Stimulated activated memory B cell treated with anti-CD40 and anti-IgM and Interleukin-4, amounts not matched to agents 10 μg/mL and 1 μg/mL and 100 μg/mL, for 72 hours (primary cell): ENCODE results near the gene CCDC71L.

ENCODE experiments used
- ATAC-seq: fragments of 150-1000 bp; cut with Tn5 transposase; 2 replicates; pipeline ENCODE4 v1.10.0; 2021
- H3K27ac Mint-ChIP-seq: one replicate; pipeline ENCODE4 v1.8.0; 2022; ENCODE audit warnings: mild to moderate bottlenecking, mixed read lengths
- H3K27me3 Mint-ChIP-seq: one replicate; pipeline ENCODE4 v1.8.0; 2022; ENCODE audit warnings: mixed read lengths
- H3K36me3 Mint-ChIP-seq: one replicate; pipeline ENCODE4 v1.8.0; 2022; ENCODE audit warnings: mixed read lengths
- H3K4me1 Mint-ChIP-seq: one replicate; pipeline ENCODE4 v1.8.0; 2022; ENCODE audit warnings: mixed read lengths
- H3K4me3 Mint-ChIP-seq: one replicate; pipeline ENCODE4 v1.8.0; 2022; ENCODE audit warnings: mild to moderate bottlenecking, moderate library complexity, mixed read lengths
- H3K9me3 Mint-ChIP-seq: one replicate; pipeline ENCODE4 v1.8.0; 2022; ENCODE audit warnings: mixed read lengths

Gene CCDC71L

GRCh38 chr7:106643216-106644000 is 17.6 kb downstream of the CCDC71L start:
- Mint-ChIP-seq H3K27me3 (no peaks in the 10 kb centered on the region), H3K27ac (no peak overlapping the region), H3K4me1 (peaks cover 18% of the 10 kb centered on the region), H3K9me3 (no peaks in the 10 kb centered on the region), H3K4me3 (no peak overlapping the region), H3K36me3 (no peaks in the 10 kb centered on the region)
- ATAC-seq: no peak

GRCh38 chr7:106641416-106641815 is 19.5 kb downstream of the CCDC71L start:
- peaks cover 18% of the 10 kb centered on the region for H3K4me1 Mint-ChIP-seq
- no peak for ATAC-seq
- H3K4me3 Mint-ChIP-seq: no peak overlapping the region
- no peaks in the 10 kb centered on the region for H3K36me3 Mint-ChIP-seq
- no peak overlapping the region for H3K27ac Mint-ChIP-seq
- no peaks in the 10 kb centered on the region for H3K27me3 Mint-ChIP-seq
- no peaks in the 10 kb centered on the region for H3K9me3 Mint-ChIP-seq

GRCh38 chr7:106640368-106641141 is 20.4 kb downstream of the CCDC71L start:
- Mint-ChIP-seq H3K27me3 (no peaks in the 10 kb centered on the region), H3K9me3 (no peaks in the 10 kb centered on the region), H3K36me3 (no peaks in the 10 kb centered on the region), H3K27ac (peak overlapping the region; percentile 48), H3K4me3 (no peak overlapping the region), H3K4me1 (peaks cover 18% of the 10 kb centered on the region)
- ATAC-seq: no peak

GRCh38 chr7:106639476-106640334 is 21.3 kb downstream of the CCDC71L start:
- no peaks in the 10 kb centered on the region for H3K27me3 Mint-ChIP-seq
- no peaks in the 10 kb centered on the region for H3K36me3 Mint-ChIP-seq
- no peaks in the 10 kb centered on the region for H3K9me3 Mint-ChIP-seq
- peaks cover 18% of the 10 kb centered on the region for H3K4me1 Mint-ChIP-seq
- ATAC-seq: no peak
- peak overlapping the region; percentile 48 for H3K27ac Mint-ChIP-seq
- no peak overlapping the region for H3K4me3 Mint-ChIP-seq

- peaks cover 15% of the 10 kb centered on the region for H3K4me1 Mint-ChIP-seq
Observed at GRCh38 chr7:106635411-106635810, 25.5 kb downstream of the CCDC71L start.

GRCh38 chr7:106634958-106635357 is 26.0 kb downstream of the CCDC71L start:
- ATAC-seq: no peak
- H3K4me1 Mint-ChIP-seq: peaks cover 11% of the 10 kb centered on the region
- no peak overlapping the region for H3K27ac Mint-ChIP-seq

More at GRCh38 chr7:106635411-106635810, 25.5 kb downstream of the CCDC71L start:
- Mint-ChIP-seq H3K9me3 (no peaks in the 10 kb centered on the region), H3K36me3 (no peaks in the 10 kb centered on the region), H3K4me3 (no peak overlapping the region), H3K27me3 (no peaks in the 10 kb centered on the region), H3K27ac (no peak overlapping the region)
- no peak for ATAC-seq

GRCh38 chr7:106630648-106631047 is 30.3 kb downstream of the CCDC71L start:
- H3K27me3 Mint-ChIP-seq: no peaks in the 10 kb centered on the region
- H3K36me3 Mint-ChIP-seq: no peaks in the 10 kb centered on the region
- H3K27ac Mint-ChIP-seq: no peak overlapping the region
- ATAC-seq: no peak
- no peak overlapping the region for H3K4me3 Mint-ChIP-seq
- no peaks in the 10 kb centered on the region for H3K4me1 Mint-ChIP-seq
- H3K9me3 Mint-ChIP-seq: no peaks in the 10 kb centered on the region

More at GRCh38 chr7:106634958-106635357, 26.0 kb downstream of the CCDC71L start:
- no peaks in the 10 kb centered on the region for H3K36me3 Mint-ChIP-seq
- no peak overlapping the region for H3K4me3 Mint-ChIP-seq
- H3K9me3 Mint-ChIP-seq: no peaks in the 10 kb centered on the region
- H3K27me3 Mint-ChIP-seq: no peaks in the 10 kb centered on the region

GRCh38 chr7:106629516-106629915 is 31.4 kb downstream of the CCDC71L start:
- no peak for ATAC-seq
- H3K36me3 Mint-ChIP-seq: no peaks in the 10 kb centered on the region
- H3K27ac Mint-ChIP-seq: no peak overlapping the region
- H3K9me3 Mint-ChIP-seq: no peaks in the 10 kb centered on the region
- H3K4me3 Mint-ChIP-seq: no peak overlapping the region
- no peaks in the 10 kb centered on the region for H3K4me1 Mint-ChIP-seq
- no peaks in the 10 kb centered on the region for H3K27me3 Mint-ChIP-seq

- ATAC-seq: no peak
- Mint-ChIP-seq H3K9me3 (peaks cover 6% of the 10 kb centered on the region), H3K4me1 (no peaks in the 10 kb centered on the region), H3K4me3 (no peak overlapping the region), H3K27ac (no peak overlapping the region), H3K27me3 (no peaks in the 10 kb centered on the region), H3K36me3 (no peaks in the 10 kb centered on the region)
Observed at GRCh38 chr7:106626376-106627164, 34.4 kb downstream of the CCDC71L start.

- Mint-ChIP-seq H3K4me3 (no peak overlapping the region), H3K4me1 (no peaks in the 10 kb centered on the region), H3K9me3 (peaks cover 6% of the 10 kb centered on the region), H3K27me3 (no peaks in the 10 kb centered on the region), H3K36me3 (no peaks in the 10 kb centered on the region), H3K27ac (no peak overlapping the region)
- no peak for ATAC-seq
Observed at GRCh38 chr7:106625678-106626301, 35.2 kb downstream of the CCDC71L start.

GRCh38 chr7:106623853-106624252 is 37.1 kb downstream of the CCDC71L start:
- H3K4me1 Mint-ChIP-seq: no peaks in the 10 kb centered on the region

GRCh38 chr7:106623315-106623660 is 37.7 kb downstream of the CCDC71L start:
- Mint-ChIP-seq H3K9me3 (peaks cover 6% of the 10 kb centered on the region), H3K27ac (no peak overlapping the region), H3K4me1 (no peaks in the 10 kb centered on the region), H3K4me3 (no peak overlapping the region), H3K36me3 (no peaks in the 10 kb centered on the region), H3K27me3 (no peaks in the 10 kb centered on the region)
- ATAC-seq: no peak

More at GRCh38 chr7:106623853-106624252, 37.1 kb downstream of the CCDC71L start:
- Mint-ChIP-seq H3K27ac (no peak overlapping the region), H3K9me3 (peaks cover 6% of the 10 kb centered on the region), H3K27me3 (no peaks in the 10 kb centered on the region), H3K4me3 (no peak overlapping the region), H3K36me3 (no peaks in the 10 kb centered on the region)
- no peak for ATAC-seq

- Mint-ChIP-seq H3K4me3 (no peak overlapping the region), H3K9me3 (peaks cover 6% of the 10 kb centered on the region), H3K27ac (no peak overlapping the region), H3K4me1 (no peaks in the 10 kb centered on the region), H3K36me3 (no peaks in the 10 kb centered on the region), H3K27me3 (no peaks in the 10 kb centered on the region)
- ATAC-seq: no peak
Observed at GRCh38 chr7:106622654-106623314, 38.2 kb downstream of the CCDC71L start.
